ENCODE results near the gene PDE2A. TPM values are rescaled to one million over a fixed set of nuclear protein-coding genes. Genes with fewer than 3 reads are reported as not detected.

Gene PDE2A
- total RNA-seq, 4 donors from 2014 or later: 13.8 to 185 (median 94.2) TPM

DNA sequence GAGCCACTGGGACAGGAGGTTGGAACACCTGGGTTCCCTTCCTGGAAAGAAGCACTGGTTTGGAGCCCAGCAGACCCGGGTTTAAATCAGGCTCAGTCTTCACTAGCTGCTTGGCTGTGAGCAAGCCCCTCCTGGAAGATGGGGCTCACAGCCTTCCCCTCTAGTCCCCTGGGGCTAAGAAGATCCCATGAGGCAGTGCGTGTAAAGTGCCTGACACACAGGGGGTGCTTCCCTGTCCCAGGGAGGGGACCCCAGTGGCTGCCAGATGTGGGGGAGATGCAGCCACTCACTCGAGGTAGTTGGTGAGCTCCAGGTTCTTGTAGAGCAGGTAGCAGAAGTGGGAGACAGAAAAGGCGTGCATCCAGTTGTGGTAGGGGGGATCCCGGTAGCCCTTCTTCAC, 93.2 kb downstream of the PDE2A start:
- peak in 1 of 2 donors; percentile 8 for DNase-seq
- intact Hi-C loops (cut with DNase I; ENCODE audit: low total_unique reads): loop anchor here (10.0 kb wide), 1 partner anchor 64 kb away; no protein-coding TSS in a partner anchor
- peaks cover 0 to 7% of the 10 kb centered on the region in 2 donors for H3K27me3 ChIP-seq
- peaks cover 0 to 6% of the 10 kb centered on the region in 2 donors for H3K4me1 ChIP-seq
- no peak for TF ChIP-seq POLR2A (IDR thresholded peaks at IDR 0.05)
- TF ChIP-seq, protein P1, sequence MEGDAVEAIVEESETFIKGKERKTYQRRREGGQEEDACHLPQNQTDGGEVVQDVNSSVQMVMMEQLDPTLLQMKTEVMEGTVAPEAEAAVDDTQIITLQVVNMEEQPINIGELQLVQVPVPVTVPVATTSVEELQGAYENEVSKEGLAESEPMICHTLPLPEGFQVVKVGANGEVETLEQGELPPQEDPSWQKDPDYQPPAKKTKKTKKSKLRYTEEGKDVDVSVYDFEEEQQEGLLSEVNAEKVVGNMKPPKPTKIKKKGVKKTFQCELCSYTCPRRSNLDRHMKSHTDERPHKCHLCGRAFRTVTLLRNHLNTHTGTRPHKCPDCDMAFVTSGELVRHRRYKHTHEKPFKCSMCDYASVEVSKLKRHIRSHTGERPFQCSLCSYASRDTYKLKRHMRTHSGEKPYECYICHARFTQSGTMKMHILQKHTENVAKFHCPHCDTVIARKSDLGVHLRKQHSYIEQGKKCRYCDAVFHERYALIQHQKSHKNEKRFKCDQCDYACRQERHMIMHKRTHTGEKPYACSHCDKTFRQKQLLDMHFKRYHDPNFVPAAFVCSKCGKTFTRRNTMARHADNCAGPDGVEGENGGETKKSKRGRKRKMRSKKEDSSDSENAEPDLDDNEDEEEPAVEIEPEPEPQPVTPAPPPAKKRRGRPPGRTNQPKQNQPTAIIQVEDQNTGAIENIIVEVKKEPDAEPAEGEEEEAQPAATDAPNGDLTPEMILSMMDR (IDR thresholded peaks at IDR 0.05): no peak
- H3K9me3 ChIP-seq: no peaks in the 10 kb centered on the region
- H3K27ac ChIP-seq: no peak overlapping the region
- no peak overlapping the region for H3K4me3 ChIP-seq
- H3K36me3 ChIP-seq: no peaks in the 10 kb centered on the region

DNA sequence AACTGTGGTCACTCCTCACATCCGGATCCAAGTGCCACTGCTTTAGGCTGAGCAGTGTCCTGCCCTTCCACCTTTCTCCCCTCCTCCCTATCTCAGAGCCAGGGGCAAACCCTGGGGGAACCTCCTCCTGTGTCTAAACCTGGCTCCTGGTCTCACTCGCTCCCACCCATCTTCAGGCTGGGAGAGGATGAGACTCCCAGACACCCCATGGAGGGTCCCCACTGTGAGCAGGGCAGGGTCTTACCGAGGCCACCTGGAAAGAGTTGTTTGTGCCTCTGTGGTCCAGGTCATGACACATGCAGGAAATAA, 93.6 kb downstream of the PDE2A start:
- no peaks in the 10 kb centered on the region for H3K9me3 ChIP-seq
- no peak overlapping the region for H3K4me3 ChIP-seq
- intact Hi-C loops (cut with DNase I; ENCODE audit: low total_unique reads): loop anchor here (10.0 kb wide), 1 partner anchor 64 kb away; no protein-coding TSS in a partner anchor
- no peak for TF ChIP-seq POLR2A (IDR thresholded peaks at IDR 0.05)
- TF ChIP-seq, protein P1 (IDR thresholded peaks at IDR 0.05): no peak
- H3K36me3 ChIP-seq: no peaks in the 10 kb centered on the region
- H3K4me1 ChIP-seq: peaks cover 0 to 6% of the 10 kb centered on the region in 2 donors
- H3K27ac ChIP-seq: no peak overlapping the region
- peaks cover 0 to 7% of the 10 kb centered on the region in 2 donors for H3K27me3 ChIP-seq
- DNase-seq: no peak

DNA sequence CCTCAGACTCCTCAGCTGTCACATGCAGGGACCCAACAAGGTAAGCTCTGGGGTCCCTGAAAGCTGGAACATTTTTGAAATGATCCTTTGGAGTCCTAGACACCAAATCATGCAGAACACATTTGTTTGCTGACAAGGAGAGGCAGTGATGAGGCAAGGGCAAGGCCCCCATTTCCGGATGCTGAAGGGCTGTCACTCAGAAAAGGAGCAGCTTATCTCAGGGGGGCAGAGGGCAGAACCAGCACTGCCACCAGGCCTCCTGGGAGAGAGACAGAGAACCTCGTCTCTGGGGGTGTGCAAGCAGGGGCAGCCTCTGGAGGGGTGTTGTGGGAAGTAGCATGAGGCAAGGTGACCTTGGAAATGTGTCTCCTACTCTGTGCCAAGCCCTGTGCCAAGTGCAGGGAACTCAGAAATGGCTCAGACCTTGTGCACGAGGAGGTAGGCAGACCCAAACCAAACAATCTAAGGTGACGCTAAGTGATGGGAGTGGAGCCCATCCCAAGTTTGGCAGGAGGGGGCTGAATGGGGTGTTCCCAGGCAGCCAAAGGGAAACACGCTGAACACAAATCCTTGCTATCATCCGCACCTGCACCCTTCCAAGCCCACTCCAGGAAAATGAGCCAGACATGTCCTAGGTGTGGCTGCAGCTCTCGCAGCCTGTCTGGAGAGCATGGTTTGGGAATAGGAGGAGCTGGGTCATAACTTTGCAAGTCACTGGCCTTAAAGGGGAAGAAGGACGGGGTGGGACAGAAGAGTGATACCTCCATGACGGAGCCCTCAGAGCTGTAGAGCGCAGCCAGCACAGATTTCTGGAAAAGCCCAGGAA, 94.2 kb downstream of the PDE2A start:
- Histone ChIP-seq H3K27me3 (peaks cover 0 to 3% of the 10 kb centered on the region in 2 donors), H3K9me3 (no peaks in the 10 kb centered on the region), H3K36me3 (no peaks in the 10 kb centered on the region), H3K27ac (no peak overlapping the region), H3K4me1 (peaks cover 0 to 6% of the 10 kb centered on the region in 2 donors), H3K4me3 (no peak overlapping the region)
- no peak for TF ChIP-seq POLR2A (IDR thresholded peaks at IDR 0.05)
- TF ChIP-seq, protein P1 (IDR thresholded peaks at IDR 0.05): no peak
- intact Hi-C loops (cut with DNase I; ENCODE audit: low total_unique reads): loop anchor here (10.0 kb wide), 1 partner anchor 65 kb away; no protein-coding TSS in a partner anchor
- peak in 1 of 2 donors; percentile 8 for DNase-seq

DNA sequence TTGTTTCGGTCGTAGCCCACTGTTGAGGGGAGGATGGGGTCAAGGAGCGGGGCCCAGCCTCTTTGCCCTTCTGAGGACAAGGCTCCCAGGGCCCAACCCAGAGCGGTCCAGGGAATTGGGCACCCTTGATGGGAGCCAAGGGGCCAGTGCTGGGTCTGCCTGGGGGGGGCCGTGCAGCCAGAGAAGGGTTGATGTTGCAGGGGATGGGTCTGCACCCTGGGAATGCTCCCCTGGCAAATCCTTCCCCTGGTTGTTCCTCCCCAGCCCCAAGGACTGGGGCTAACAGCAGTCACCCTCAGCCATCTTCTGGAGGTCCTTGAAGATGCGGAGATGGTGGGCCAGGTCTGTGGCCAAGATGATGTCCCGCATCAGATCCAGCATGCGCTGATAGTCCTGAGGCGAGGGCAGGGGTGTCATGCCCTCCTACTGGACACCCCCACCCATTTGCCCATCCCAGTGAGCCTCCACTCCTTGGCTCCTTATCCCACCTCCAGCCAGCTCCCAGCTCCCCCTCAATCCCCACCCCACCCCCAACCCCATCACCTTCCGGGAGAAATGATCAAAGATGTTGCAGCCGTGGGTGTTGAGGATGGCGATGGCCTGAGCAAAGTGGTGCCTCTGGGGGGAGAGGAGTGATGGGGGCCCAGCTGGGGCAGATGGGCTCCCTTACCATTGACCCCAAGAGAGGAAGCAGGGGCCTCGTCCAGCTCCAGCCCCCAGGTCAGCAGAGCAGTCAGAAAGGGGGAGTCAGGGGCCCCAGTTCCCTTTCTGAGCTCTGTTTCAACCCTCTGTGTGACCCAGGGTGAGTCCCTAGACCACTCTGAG, 95.0 kb downstream of the PDE2A start:
- intact Hi-C loops (cut with DNase I; ENCODE audit: low total_unique reads): no loop called here
- Histone ChIP-seq H3K4me1 (no peaks in the 10 kb centered on the region), H3K27me3 (no peaks in the 10 kb centered on the region), H3K4me3 (no peak overlapping the region), H3K36me3 (no peaks in the 10 kb centered on the region), H3K27ac (no peak overlapping the region), H3K9me3 (no peaks in the 10 kb centered on the region)
- peak in 1 of 2 donors; percentile 4 for DNase-seq
- TF ChIP-seq, protein P1 (IDR thresholded peaks at IDR 0.05): no peak
- no peak for TF ChIP-seq POLR2A (IDR thresholded peaks at IDR 0.05)

DNA sequence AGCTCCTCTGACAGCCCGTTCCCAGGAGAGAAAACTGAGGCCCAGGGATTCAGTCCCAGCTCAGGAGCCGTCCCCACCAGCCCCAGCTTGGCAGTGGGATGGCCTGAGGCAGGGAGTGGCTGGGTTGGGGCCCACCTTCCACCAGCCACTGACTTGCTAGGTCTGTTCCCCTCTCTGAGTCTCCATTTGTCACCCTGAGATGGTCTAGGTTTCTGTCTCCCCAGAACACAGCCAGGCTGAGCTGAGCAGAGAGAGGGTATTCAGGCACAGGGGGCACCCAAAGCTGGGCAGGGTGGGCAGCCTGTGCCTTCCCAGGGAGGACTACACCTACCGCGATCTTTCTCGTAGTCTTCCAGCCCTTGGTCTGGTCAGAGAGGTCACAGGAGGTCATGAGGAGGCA, 95.7 kb downstream of the PDE2A start:
- TF ChIP-seq, protein P1 (IDR thresholded peaks at IDR 0.05): no peak
- TF ChIP-seq POLR2A (IDR thresholded peaks at IDR 0.05): no peak
- DNase-seq: no peak
- intact Hi-C loops (cut with DNase I; ENCODE audit: low total_unique reads): no loop called here
- Histone ChIP-seq H3K27me3 (no peaks in the 10 kb centered on the region), H3K36me3 (no peaks in the 10 kb centered on the region), H3K4me1 (no peaks in the 10 kb centered on the region), H3K27ac (no peak overlapping the region), H3K9me3 (no peaks in the 10 kb centered on the region), H3K4me3 (no peak overlapping the region)

Data from uterus (tissue), 4 donors.